ENCODE measurements around the gene AMOTL1. TPM values are rescaled to one million over a fixed set of nuclear protein-coding genes. Genes with fewer than 3 reads are reported as not detected.

AMOTL1 gene
- polyA plus RNA-seq, 1 donor from 2014 or later, result 10.7 TPM

DNA sequence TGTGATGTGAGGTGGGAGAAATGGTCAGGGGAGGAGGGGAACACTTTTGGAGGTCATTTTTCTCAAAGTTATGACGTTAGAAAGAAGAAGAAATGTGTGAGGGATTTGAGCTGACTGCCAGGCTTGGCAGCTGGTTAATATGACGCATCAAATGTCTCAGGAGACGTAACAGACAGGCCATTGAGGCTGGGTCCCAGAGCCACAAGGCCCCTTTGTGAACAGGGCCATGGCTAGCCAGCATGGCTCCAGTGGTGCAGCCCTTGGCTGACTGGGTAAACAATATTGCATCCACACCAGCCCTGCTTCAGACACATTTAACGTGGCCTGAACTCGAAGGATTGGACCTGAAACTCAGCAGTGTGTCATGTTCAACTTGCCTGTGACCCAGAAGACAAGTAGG, 34.3 kb downstream of the AMOTL1 start:
- Histone ChIP-seq H2AFZ (ENCODE audit: low read depth, low read length) (no peak overlapping the region), H3K36me3 (ENCODE audit: insufficient read depth, low read length) (peaks cover 22% of the 10 kb centered on the region), H3K27ac (ENCODE audit: low read length) (no peak overlapping the region), H3F3A (ENCODE audit: insufficient read depth, low read length, poor library complexity, severe bottlenecking) (no peaks in the 10 kb centered on the region), H3K27me3 (ENCODE audit: insufficient read depth, low read depth, low read length) (no peaks in the 10 kb centered on the region), H3K9me2 (ENCODE audit: insufficient read depth, low read length) (no peaks in the 10 kb centered on the region), H3K4me2 (ENCODE audit: low read length) (no peak overlapping the region), H3K4me3 (ENCODE audit: low read length) (no peak overlapping the region), H3K9ac (ENCODE audit: low read length) (no peak overlapping the region), H4K20me1 (ENCODE audit: insufficient read depth) (no peaks in the 10 kb centered on the region), H3K79me2 (replicated peaks; ENCODE audit: insufficient read depth, low read length) (peaks cover 16% of the 10 kb centered on the region), H3K9me3 (ENCODE audit: low read length) (no peaks in the 10 kb centered on the region)
- TF ChIP-seq CTCF (IDR thresholded peaks at IDR 0.05; ENCODE audit: poor library complexity, severe bottlenecking) (no peak), MXI1 (conservative IDR thresholded peaks at IDR 0.05; ENCODE audit: poor library complexity, severe bottlenecking) (no peak), EZH2 (IDR thresholded peaks at IDR 0.05; ENCODE audit: borderline replicate concordance, insufficient read depth, low read length, poor library complexity, severe bottlenecking) (no peak)

DNA sequence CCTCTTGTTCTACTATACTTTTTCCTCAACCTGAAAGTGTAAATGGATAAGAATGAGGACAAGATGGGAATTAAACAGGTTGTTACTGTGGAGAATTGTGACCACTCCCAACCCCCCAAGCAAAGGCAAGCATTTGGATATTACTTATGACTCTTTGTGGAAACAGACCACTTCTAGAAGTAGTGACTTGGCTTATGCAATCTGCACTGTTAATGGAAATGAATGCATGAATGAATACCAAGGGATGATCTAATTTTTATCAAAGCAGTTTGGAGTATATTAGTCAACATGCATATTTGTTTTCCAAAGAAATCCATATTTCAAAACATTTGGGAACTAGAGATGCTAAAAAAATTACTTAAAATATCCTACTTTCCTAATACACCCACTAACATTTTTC, 35.3 kb downstream of the AMOTL1 start:
- Histone ChIP-seq H3K4me3 (ENCODE audit: low read length) (no peak overlapping the region), H3K9me3 (ENCODE audit: low read length) (no peaks in the 10 kb centered on the region), H3F3A (ENCODE audit: insufficient read depth, low read length, poor library complexity, severe bottlenecking) (no peaks in the 10 kb centered on the region), H2AFZ (ENCODE audit: low read depth, low read length) (no peak overlapping the region), H3K9ac (ENCODE audit: low read length) (no peak overlapping the region), H3K9me2 (ENCODE audit: insufficient read depth, low read length) (no peaks in the 10 kb centered on the region), H3K27ac (ENCODE audit: low read length) (no peak overlapping the region), H3K79me2 (replicated peaks; ENCODE audit: insufficient read depth, low read length) (peaks cover 10% of the 10 kb centered on the region), H3K27me3 (ENCODE audit: insufficient read depth, low read depth, low read length) (no peaks in the 10 kb centered on the region), H4K20me1 (ENCODE audit: insufficient read depth) (no peaks in the 10 kb centered on the region), H3K4me2 (ENCODE audit: low read length) (no peak overlapping the region), H3K36me3 (ENCODE audit: insufficient read depth, low read length) (peaks cover 22% of the 10 kb centered on the region)
- TF ChIP-seq CTCF (IDR thresholded peaks at IDR 0.05; ENCODE audit: poor library complexity, severe bottlenecking), result no peak
- TF ChIP-seq SMC3 (conservative IDR thresholded peaks at IDR 0.05; ENCODE audit: poor library complexity), result no peak

GRCh38 chr11:94804874-94805273, 36.7 kb downstream of the AMOTL1 start:
- H3K4me2 ChIP-seq (ENCODE audit: low read length), result no peak overlapping the region
- TF ChIP-seq EP300 (conservative IDR thresholded peaks at IDR 0.05; ENCODE audit: poor library complexity, severe bottlenecking), result no peak
- TF ChIP-seq EZH2 (IDR thresholded peaks at IDR 0.05; ENCODE audit: borderline replicate concordance, insufficient read depth, low read length, poor library complexity, severe bottlenecking), result no peak
- no peak for TF ChIP-seq SMC3 (conservative IDR thresholded peaks at IDR 0.05; ENCODE audit: poor library complexity)
- no peak for TF ChIP-seq CTCF (IDR thresholded peaks at IDR 0.05; ENCODE audit: poor library complexity, severe bottlenecking)
- no peak for TF ChIP-seq MXI1 (conservative IDR thresholded peaks at IDR 0.05; ENCODE audit: poor library complexity, severe bottlenecking)
- no peak for TF ChIP-seq RAD21 (conservative IDR thresholded peaks at IDR 0.05)
- TF ChIP-seq TAF1 (IDR thresholded peaks at IDR 0.05; ENCODE audit: low read depth), result no peak
- TF ChIP-seq POLR2AphosphoS5 (IDR thresholded peaks at IDR 0.05), result no peak
- no peak overlapping the region for H2AFZ ChIP-seq (ENCODE audit: low read depth, low read length)
- H3K36me3 ChIP-seq (ENCODE audit: insufficient read depth, low read length), result peaks cover 16% of the 10 kb centered on the region
- peaks cover 10% of the 10 kb centered on the region for H3K79me2 ChIP-seq (replicated peaks; ENCODE audit: insufficient read depth, low read length)
- H3F3A ChIP-seq (ENCODE audit: insufficient read depth, low read length, poor library complexity, severe bottlenecking), result no peaks in the 10 kb centered on the region
- H3K9me3 ChIP-seq (ENCODE audit: low read length), result no peaks in the 10 kb centered on the region
- H3K9me2 ChIP-seq (ENCODE audit: insufficient read depth, low read length), result no peaks in the 10 kb centered on the region
- no peaks in the 10 kb centered on the region for H4K20me1 ChIP-seq (ENCODE audit: insufficient read depth)
- H3K27ac ChIP-seq (ENCODE audit: low read length), result no peak overlapping the region
- H3K27me3 ChIP-seq (ENCODE audit: insufficient read depth, low read depth, low read length), result no peaks in the 10 kb centered on the region
- H3K9ac ChIP-seq (ENCODE audit: low read length), result no peak overlapping the region
- H3K4me3 ChIP-seq (ENCODE audit: low read length), result no peak overlapping the region
